NB4 (cell line): ENCODE data around the gene KAZN.

Experiments used
- MYC ChIP-seq: IDR thresholded peaks from 2 replicates; pipeline ENCODE4 v1.6.1; 2011; ENCODE audit warnings: low read depth, low read length
- POLR2A ChIP-seq: IDR thresholded peaks from 2 replicates; pipeline ENCODE4 v1.6.1; 2011; ENCODE audit warnings: mild to moderate bottlenecking; ENCODE audit not compliant: insufficient read length; ENCODE audit errors: extremely low read depth
- TF ChIP-seq, protein P1 (sequence below): IDR thresholded peaks from one replicate; pipeline ENCODE4 v1.5.1; 2012; ENCODE audit warnings: low read depth, low read length
- TF ChIP-seq, protein P2 (sequence below): IDR thresholded peaks from 2 replicates; pipeline ENCODE4 v1.6.1; 2011; ENCODE audit warnings: low read depth, low read length

DNA sequence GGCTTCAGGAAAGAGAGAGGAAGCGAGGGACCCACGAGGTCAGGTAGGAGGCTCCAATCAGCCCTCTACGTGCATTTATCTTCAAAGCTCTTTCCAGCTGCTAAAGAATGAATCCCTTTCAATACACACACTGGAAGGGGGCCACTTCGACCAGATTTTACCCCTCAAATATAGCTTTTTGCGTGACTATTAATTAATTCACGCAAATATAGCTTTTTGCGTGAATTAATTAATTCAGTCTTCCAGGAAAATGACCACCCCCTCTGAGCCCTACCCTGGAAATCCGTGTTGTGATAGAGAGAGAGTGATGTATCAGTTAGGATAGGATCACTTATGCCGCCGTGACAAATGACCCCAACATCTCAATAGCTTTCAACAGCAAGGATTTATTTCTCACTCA is 289.9 kb downstream of the KAZN start:
- TF ChIP-seq, protein P1, sequence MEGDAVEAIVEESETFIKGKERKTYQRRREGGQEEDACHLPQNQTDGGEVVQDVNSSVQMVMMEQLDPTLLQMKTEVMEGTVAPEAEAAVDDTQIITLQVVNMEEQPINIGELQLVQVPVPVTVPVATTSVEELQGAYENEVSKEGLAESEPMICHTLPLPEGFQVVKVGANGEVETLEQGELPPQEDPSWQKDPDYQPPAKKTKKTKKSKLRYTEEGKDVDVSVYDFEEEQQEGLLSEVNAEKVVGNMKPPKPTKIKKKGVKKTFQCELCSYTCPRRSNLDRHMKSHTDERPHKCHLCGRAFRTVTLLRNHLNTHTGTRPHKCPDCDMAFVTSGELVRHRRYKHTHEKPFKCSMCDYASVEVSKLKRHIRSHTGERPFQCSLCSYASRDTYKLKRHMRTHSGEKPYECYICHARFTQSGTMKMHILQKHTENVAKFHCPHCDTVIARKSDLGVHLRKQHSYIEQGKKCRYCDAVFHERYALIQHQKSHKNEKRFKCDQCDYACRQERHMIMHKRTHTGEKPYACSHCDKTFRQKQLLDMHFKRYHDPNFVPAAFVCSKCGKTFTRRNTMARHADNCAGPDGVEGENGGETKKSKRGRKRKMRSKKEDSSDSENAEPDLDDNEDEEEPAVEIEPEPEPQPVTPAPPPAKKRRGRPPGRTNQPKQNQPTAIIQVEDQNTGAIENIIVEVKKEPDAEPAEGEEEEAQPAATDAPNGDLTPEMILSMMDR, result no peak
- TF ChIP-seq, protein P2, sequence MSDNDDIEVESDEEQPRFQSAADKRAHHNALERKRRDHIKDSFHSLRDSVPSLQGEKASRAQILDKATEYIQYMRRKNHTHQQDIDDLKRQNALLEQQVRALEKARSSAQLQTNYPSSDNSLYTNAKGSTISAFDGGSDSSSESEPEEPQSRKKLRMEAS, result no peak
- no peak for TF ChIP-seq POLR2A
- TF ChIP-seq MYC, result no peak
